Measurements from ENCODE around the gene CYB561.

Gene CYB561

GRCh38 chr17:63434951-63435571 is 11.0 kb downstream of the CYB561 start:
- no peak for DNase-seq (ENCODE audit: low read depth, low spot score)

GRCh38 chr17:63433746-63434591 is 12.1 kb downstream of the CYB561 start:
- DNase-seq (ENCODE audit: low read depth, low spot score), result peak; percentile 79

GRCh38 chr17:63431939-63432804 is 13.9 kb downstream of the CYB561 start:
- DNase-seq (ENCODE audit: low read depth, low spot score), result no peak

GRCh38 chr17:63431618-63431938 is 14.5 kb downstream of the CYB561 start:
- DNase-seq (ENCODE audit: low read depth, low spot score), result no peak

GRCh38 chr17:63430223-63430622 is 15.9 kb downstream of the CYB561 start:
- no peak for DNase-seq (ENCODE audit: low read depth, low spot score)

GRCh38 chr17:63429766-63430165 is 16.3 kb downstream of the CYB561 start:
- no peak for DNase-seq (ENCODE audit: low read depth, low spot score)

GRCh38 chr17:63426917-63427308 is 19.2 kb downstream of the CYB561 start:
- no peak for DNase-seq (ENCODE audit: low read depth, low spot score)

- no peak for DNase-seq (ENCODE audit: low read depth, low spot score)
Measured at GRCh38 chr17:63426041-63426916, 19.8 kb downstream of the CYB561 start.

GRCh38 chr17:63425483-63425882 is 20.6 kb downstream of the CYB561 start:
- peak; percentile 67 for DNase-seq (ENCODE audit: low read depth, low spot score)

GRCh38 chr17:63423963-63424362 is 22.1 kb downstream of the CYB561 start:
- no peak for DNase-seq (ENCODE audit: low read depth, low spot score)

GRCh38 chr17:63423251-63423950 is 22.7 kb downstream of the CYB561 start:
- DNase-seq (ENCODE audit: low read depth, low spot score), result no peak

- no peak for DNase-seq (ENCODE audit: low read depth, low spot score)
Measured at GRCh38 chr17:63421681-63422645, 24.1 kb downstream of the CYB561 start.

GRCh38 chr17:63420868-63421680 is 25.0 kb downstream of the CYB561 start:
- DNase-seq (ENCODE audit: low read depth, low spot score), result no peak

- DNase-seq (ENCODE audit: low read depth, low spot score), result no peak
Measured at GRCh38 chr17:63419949-63420867, 25.9 kb downstream of the CYB561 start.

- no peak for DNase-seq (ENCODE audit: low read depth, low spot score)
Measured at GRCh38 chr17:63419398-63419797, 26.7 kb downstream of the CYB561 start.

GRCh38 chr17:63418540-63418939 is 27.6 kb downstream of the CYB561 start:
- no peak for DNase-seq (ENCODE audit: low read depth, low spot score)

- DNase-seq (ENCODE audit: low read depth, low spot score), result no peak
Measured at GRCh38 chr17:63414222-63414621, 31.9 kb downstream of the CYB561 start.

- DNase-seq (ENCODE audit: low read depth, low spot score), result no peak
Measured at GRCh38 chr17:63413128-63413527, 33.0 kb downstream of the CYB561 start.
